SU-DHL-6 (cell line): Measurements from ENCODE around the gene LETM1.

ENCODE experiments used
- CTCF ChIP-seq: fragments of 200-600 bp; sonication (generic); IDR thresholded peaks from one replicate; pipeline ENCODE4 v1.5.1; 2017; ENCODE audit warnings: antibody characterized with exemption, mild to moderate bottlenecking, low read length, moderate library complexity; ENCODE audit not compliant: insufficient read depth, poor library complexity, severe bottlenecking
- EZH2phosphoT487 ChIP-seq: fragments of 200-600 bp; sonication (generic), shearing (Covaris generic); conservative IDR thresholded peaks from 2 replicates; pipeline ENCODE4 v1.6.1; 2018; ENCODE audit warnings: mild to moderate bottlenecking, antibody characterized with exemption, low read length, moderate library complexity, mixed read lengths

GRCh38 chr4:1879485-1879884, 23.5 kb upstream of the LETM1 start:
- TF ChIP-seq CTCF = no peak
- no peak for TF ChIP-seq EZH2phosphoT487
